ENCODE data around the gene FLNB.

DNA sequence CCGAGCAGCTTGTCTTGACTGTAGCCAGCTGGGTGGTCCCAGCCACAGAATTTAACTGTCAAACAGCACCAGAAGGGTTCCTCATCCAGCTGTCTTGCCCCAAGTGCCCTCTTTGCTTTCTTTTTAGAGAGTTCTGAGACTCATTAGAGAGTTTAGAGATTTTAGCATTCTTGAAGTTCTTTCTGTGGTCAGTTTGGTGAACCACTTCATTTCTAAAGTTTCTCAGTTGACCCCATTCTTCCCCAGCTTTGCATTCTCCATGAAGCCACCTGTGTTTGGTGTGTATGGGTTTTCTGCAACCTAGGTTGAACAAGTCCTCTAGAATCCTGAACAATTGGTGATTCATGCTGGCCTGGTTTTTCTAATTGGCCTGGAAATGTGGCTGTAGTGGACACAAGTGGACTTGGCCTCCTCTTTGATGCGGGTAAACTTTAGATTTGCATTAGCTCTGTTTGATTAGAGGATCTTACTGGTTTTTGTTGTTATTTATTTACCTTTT, 33.7 kb downstream of the FLNB start:
- TF ChIP-seq, protein P1, sequence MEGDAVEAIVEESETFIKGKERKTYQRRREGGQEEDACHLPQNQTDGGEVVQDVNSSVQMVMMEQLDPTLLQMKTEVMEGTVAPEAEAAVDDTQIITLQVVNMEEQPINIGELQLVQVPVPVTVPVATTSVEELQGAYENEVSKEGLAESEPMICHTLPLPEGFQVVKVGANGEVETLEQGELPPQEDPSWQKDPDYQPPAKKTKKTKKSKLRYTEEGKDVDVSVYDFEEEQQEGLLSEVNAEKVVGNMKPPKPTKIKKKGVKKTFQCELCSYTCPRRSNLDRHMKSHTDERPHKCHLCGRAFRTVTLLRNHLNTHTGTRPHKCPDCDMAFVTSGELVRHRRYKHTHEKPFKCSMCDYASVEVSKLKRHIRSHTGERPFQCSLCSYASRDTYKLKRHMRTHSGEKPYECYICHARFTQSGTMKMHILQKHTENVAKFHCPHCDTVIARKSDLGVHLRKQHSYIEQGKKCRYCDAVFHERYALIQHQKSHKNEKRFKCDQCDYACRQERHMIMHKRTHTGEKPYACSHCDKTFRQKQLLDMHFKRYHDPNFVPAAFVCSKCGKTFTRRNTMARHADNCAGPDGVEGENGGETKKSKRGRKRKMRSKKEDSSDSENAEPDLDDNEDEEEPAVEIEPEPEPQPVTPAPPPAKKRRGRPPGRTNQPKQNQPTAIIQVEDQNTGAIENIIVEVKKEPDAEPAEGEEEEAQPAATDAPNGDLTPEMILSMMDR (conservative IDR thresholded peaks at IDR 0.05 in 1 of 2, IDR thresholded peaks at IDR 0.05 in 1 of 2; ENCODE audit: extremely low read depth in 1 of 2, insufficient read depth in 1 of 2, low read depth in 1 of 2, low read length in 2 of 2), result no peak
- no peak for TF ChIP-seq EZH2 (IDR thresholded peaks at IDR 0.05; ENCODE audit: borderline replicate concordance, low read length)

Measured in mammary epithelial cell (primary cell).